Measurements from ENCODE around the gene LYST.

- TF ChIP-seq CTCF (conservative IDR thresholded peaks at IDR 0.05; ENCODE audit: low read depth, low read length), result no peak
- TF ChIP-seq EZH2 (IDR thresholded peaks at IDR 0.05; ENCODE audit: low read length, unreplicated experiment), result no peak
Observed at GRCh38 chr1:235642011-235642942, 224.4 kb downstream of the LYST start.
